WTC11 (cell line): Measurements from ENCODE around the gene UGT1A4. TPM values are rescaled to one million over a fixed set of nuclear protein-coding genes. Genes with fewer than 3 reads are reported as not detected.

ENCODE experiments used
- ATAC-seq: fragments of 200-7000 bp; cut with Tn5 transposase; 2 replicates; pipeline ENCODE4 v1.10.0; 2021; ENCODE audit warnings: mild to moderate bottlenecking, moderate library complexity
- CTCF ChIA-PET: fragments of 300-600 bp; sonication (Branson Sonifier 250); formaldehyde crosslinking; loops from one replicate; lab custom pipeline; 2021; ENCODE audit warnings: antibody characterized with exemption; lab: Charles Lee
- POLR2A ChIA-PET: fragments of 350-600 bp; sonication (Branson Sonifier 250); formaldehyde crosslinking; loops from one replicate; lab custom pipeline; 2021; ENCODE audit warnings: antibody characterized with exemption; lab: Charles Lee
- DNase-seq: peaks from one replicate; pipeline ENCODE4 v3.0.0; 2021; ENCODE audit warnings: low spot score
- H3K27ac Mint-ChIP-seq: 2 replicates; pipeline ENCODE4 v1.8.0; 2021; ENCODE audit warnings: mixed read lengths
- H3K27me3 Mint-ChIP-seq: 2 replicates; pipeline ENCODE4 v1.8.0; 2021; ENCODE audit warnings: low read depth, mild to moderate bottlenecking, moderate library complexity, mixed read lengths
- H3K36me3 Mint-ChIP-seq: 2 replicates; pipeline ENCODE4 v1.8.0; 2021; ENCODE audit warnings: mixed read lengths
- H3K4me1 Mint-ChIP-seq: 2 replicates; pipeline ENCODE4 v1.8.0; 2022; ENCODE audit warnings: mixed read lengths
- H3K4me3 Mint-ChIP-seq: 2 replicates; pipeline ENCODE4 v1.8.0; 2021; ENCODE audit warnings: mild to moderate bottlenecking, moderate library complexity, mixed read lengths
- H3K9me3 Mint-ChIP-seq: 2 replicates; pipeline ENCODE4 v1.8.0; 2021; ENCODE audit warnings: mixed read lengths
- CREB1 ChIP-seq: sonication (generic); formaldehyde crosslinking; IDR thresholded peaks from 2 replicates; pipeline ENCODE4 v1.8.0; 2023; ENCODE audit warnings: mild to moderate bottlenecking, missing genetic modification reagents
- CREM ChIP-seq: sonication (generic); formaldehyde crosslinking; IDR thresholded peaks from 2 replicates; pipeline ENCODE4 v1.8.1; 2022; ENCODE audit warnings: mild to moderate bottlenecking, missing genetic modification reagents, moderate library complexity
- EMX1 ChIP-seq: fragments of 250-450 bp; sonication (Bioruptor Pico); IDR thresholded peaks from 2 replicates; pipeline ENCODE4 v1.8.0; 2021; ENCODE audit warnings: mild to moderate bottlenecking
- FOXK1 ChIP-seq: sonication (generic); formaldehyde crosslinking; IDR thresholded peaks from 2 replicates; pipeline ENCODE4 v1.8.0; 2022; ENCODE audit warnings: mild to moderate bottlenecking, moderate library complexity, missing genetic modification reagents
- HMGA2 ChIP-seq: fragments of 250-450 bp; sonication (Bioruptor Pico); IDR thresholded peaks from 2 replicates; pipeline ENCODE4 v1.4.0; 2021; ENCODE audit warnings: mild to moderate bottlenecking, moderate library complexity
- JUN ChIP-seq: sonication (generic); formaldehyde crosslinking; IDR thresholded peaks from 2 replicates; pipeline ENCODE4 v1.8.0; 2023; ENCODE audit warnings: mild to moderate bottlenecking, missing genetic modification reagents
- NFATC4 ChIP-seq: fragments of 250-450 bp; sonication (Bioruptor Pico); IDR thresholded peaks from 2 replicates; pipeline ENCODE4 v1.9.0; 2021; ENCODE audit warnings: mild to moderate bottlenecking
- NFE2L1 ChIP-seq: sonication (generic); formaldehyde crosslinking; IDR thresholded peaks from 2 replicates; pipeline ENCODE4 v1.8.1; 2023; ENCODE audit warnings: missing genetic modification reagents
- NR1H2 ChIP-seq: sonication (generic); formaldehyde crosslinking; IDR thresholded peaks from 2 replicates; pipeline ENCODE4 v1.9.0; 2021; ENCODE audit warnings: mild to moderate bottlenecking, moderate library complexity, missing genetic modification reagents
- RELA ChIP-seq: sonication (generic); formaldehyde crosslinking; IDR thresholded peaks from 2 replicates; pipeline ENCODE4 v1.8.1; 2022; ENCODE audit warnings: missing genetic modification reagents, mild to moderate bottlenecking, borderline replicate concordance
- SMAD4 ChIP-seq: sonication (generic); formaldehyde crosslinking; IDR thresholded peaks from 2 replicates; pipeline ENCODE4 v1.8.0; 2022; ENCODE audit warnings: mild to moderate bottlenecking, missing genetic modification reagents
- SP1 ChIP-seq: sonication (generic); formaldehyde crosslinking; conservative IDR thresholded peaks from 2 replicates; pipeline ENCODE4 v1.8.1; 2022; ENCODE audit warnings: missing genetic modification reagents
- ZBTB21 ChIP-seq: sonication (generic); formaldehyde crosslinking; IDR thresholded peaks from 2 replicates; pipeline ENCODE4 v1.8.1; 2023; ENCODE audit warnings: mild to moderate bottlenecking, missing genetic modification reagents, borderline replicate concordance
- ZNF121 ChIP-seq: sonication (generic); formaldehyde crosslinking; IDR thresholded peaks from 2 replicates; pipeline ENCODE4 v1.8.0; 2023; ENCODE audit warnings: missing genetic modification reagents
- ZNF219 ChIP-seq: sonication (generic); formaldehyde crosslinking; IDR thresholded peaks from 2 replicates; pipeline ENCODE4 v1.8.0; 2023; ENCODE audit warnings: missing genetic modification reagents, mild to moderate bottlenecking, borderline replicate concordance
- ZNF396 ChIP-seq: fragments of 250-450 bp; sonication (Bioruptor Pico); IDR thresholded peaks from 2 replicates; pipeline ENCODE4 v1.8.0; 2021; ENCODE audit warnings: mild to moderate bottlenecking, moderate library complexity, borderline replicate concordance
- ZNF423 ChIP-seq: fragments of 250-450 bp; sonication (Bioruptor Pico); IDR thresholded peaks from 2 replicates; pipeline ENCODE4 v2.1.2; 2022; ENCODE audit warnings: mild to moderate bottlenecking, moderate library complexity
- total RNA-seq: library from RNA; stranded (reverse); gene quantifications from 3 replicates; pipeline ENCODE4 v1.2.3, GENCODE V29; 2021
- TF ChIP-seq, protein P1 (sequence below): sonication (generic); formaldehyde crosslinking; IDR thresholded peaks from 2 replicates; pipeline ENCODE4 v1.8.1; 2023; ENCODE audit warnings: mild to moderate bottlenecking, missing genetic modification reagents
- TF ChIP-seq, protein P2 (sequence below): sonication (generic); formaldehyde crosslinking; IDR thresholded peaks from 2 replicates; pipeline ENCODE4 v1.8.1; 2023; ENCODE audit warnings: mild to moderate bottlenecking, missing genetic modification reagents, borderline replicate concordance
- TF ChIP-seq, protein P3 (sequence below): sonication (generic); formaldehyde crosslinking; IDR thresholded peaks from 2 replicates; pipeline ENCODE4 v1.8.1; 2022; ENCODE audit warnings: low read depth, missing genetic modification reagents, borderline replicate concordance
- TF ChIP-seq, protein P4 (sequence below): sonication (generic); formaldehyde crosslinking; IDR thresholded peaks from 2 replicates; pipeline ENCODE4 v1.8.1; 2023; ENCODE audit warnings: mild to moderate bottlenecking, moderate library complexity, missing genetic modification reagents

UGT1A4 gene
- total RNA-seq, 1 experiment from 2014 or later: 0.22 TPM

DNA sequence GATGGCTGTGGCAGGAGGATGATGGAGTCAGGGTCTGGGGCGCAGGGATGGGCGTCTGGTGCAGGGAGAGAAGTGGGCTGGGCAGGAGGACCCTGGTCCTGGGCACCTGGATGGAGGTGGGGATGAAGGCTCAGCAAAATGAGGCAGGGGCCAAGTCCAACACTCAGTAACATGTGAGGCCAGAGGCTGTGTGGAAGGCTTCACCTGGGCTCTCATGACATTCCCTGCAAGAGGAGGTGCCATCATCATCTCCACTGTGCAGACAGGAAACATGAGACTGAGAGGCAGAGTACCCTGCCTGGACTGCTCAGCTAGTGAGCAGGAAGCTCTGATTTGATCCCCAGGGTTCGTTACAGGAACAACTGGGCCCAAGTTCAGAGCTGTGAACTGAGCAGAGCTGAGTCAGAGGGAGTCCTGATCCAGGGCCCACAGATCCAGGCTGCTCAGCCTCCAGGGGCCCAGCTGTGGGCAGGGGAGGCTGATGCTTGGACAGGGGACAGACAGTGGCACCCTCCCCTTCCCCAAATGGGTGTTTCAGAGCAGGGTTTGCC is 98.9 kb downstream of the UGT1A4 start:
- ATAC-seq (no peak), DNase-seq (no peak)
- TF ChIP-seq CREB1 (CRISPR knock-in tag) (no peak), ZNF219 (CRISPR knock-in tag) (no peak), ZBTB21 (CRISPR knock-in tag) (no peak)
- POLR2A ChIA-PET: no interaction called here
- no peaks in the 10 kb centered on the region for H3K36me3 Mint-ChIP-seq
- H3K27ac Mint-ChIP-seq: no peak overlapping the region
- H3K9me3 Mint-ChIP-seq: peaks cover 7% of the 10 kb centered on the region; the same call in 1 of the 2 replicates
- H3K27me3 Mint-ChIP-seq: no peaks in the 10 kb centered on the region
- CTCF ChIA-PET: no interaction called here
- H3K4me1 Mint-ChIP-seq: no peaks in the 10 kb centered on the region
- no peak overlapping the region for H3K4me3 Mint-ChIP-seq

DNA sequence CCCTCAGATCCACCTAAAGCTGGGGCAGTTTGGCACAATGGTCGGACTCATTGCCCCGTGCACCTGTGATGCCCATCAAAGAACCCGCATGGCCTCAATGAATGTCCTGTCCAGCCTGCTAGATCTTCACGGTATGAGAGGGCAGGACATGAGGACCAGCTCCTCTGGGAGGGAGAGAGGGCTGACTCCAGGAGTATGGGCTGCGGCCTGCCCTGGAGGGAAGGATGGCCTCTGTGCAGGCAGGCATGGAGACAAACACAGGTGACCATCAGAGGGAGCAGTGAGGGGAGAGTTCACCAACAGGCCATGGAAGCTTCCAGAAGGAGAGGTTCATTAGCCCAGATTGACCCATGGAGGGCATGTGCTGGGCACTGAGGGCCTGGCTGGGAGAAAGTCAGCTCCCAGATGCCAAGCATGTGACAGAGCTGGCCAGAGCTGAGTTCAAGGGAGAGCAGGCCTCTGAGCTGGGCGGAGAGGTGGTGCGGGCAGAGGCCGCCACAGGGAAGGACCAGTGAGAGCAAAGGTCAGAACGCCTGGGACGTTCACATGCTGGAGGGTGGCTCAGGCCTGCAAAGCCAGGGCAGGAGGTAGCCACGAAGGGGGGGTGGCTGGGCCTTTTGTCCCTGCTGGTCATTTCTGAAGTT is 99.6 kb downstream of the UGT1A4 start:
- Mint-ChIP-seq H3K4me1 (no peaks in the 10 kb centered on the region), H3K9me3 (peaks cover 7% of the 10 kb centered on the region; the same call in 1 of the 2 replicates), H3K27me3 (no peaks in the 10 kb centered on the region), H3K4me3 (no peak overlapping the region), H3K27ac (no peak overlapping the region), H3K36me3 (no peaks in the 10 kb centered on the region)
- no peak for ATAC-seq
- ChIA-PET POLR2A (no interaction called here), CTCF (interaction anchor here (1.3 kb wide), 1 partner anchor 15 kb away, joined by 3 read pairs; no protein-coding TSS in a partner anchor)
- no peak for DNase-seq
- TF ChIP-seq EMX1: no peak

DNA sequence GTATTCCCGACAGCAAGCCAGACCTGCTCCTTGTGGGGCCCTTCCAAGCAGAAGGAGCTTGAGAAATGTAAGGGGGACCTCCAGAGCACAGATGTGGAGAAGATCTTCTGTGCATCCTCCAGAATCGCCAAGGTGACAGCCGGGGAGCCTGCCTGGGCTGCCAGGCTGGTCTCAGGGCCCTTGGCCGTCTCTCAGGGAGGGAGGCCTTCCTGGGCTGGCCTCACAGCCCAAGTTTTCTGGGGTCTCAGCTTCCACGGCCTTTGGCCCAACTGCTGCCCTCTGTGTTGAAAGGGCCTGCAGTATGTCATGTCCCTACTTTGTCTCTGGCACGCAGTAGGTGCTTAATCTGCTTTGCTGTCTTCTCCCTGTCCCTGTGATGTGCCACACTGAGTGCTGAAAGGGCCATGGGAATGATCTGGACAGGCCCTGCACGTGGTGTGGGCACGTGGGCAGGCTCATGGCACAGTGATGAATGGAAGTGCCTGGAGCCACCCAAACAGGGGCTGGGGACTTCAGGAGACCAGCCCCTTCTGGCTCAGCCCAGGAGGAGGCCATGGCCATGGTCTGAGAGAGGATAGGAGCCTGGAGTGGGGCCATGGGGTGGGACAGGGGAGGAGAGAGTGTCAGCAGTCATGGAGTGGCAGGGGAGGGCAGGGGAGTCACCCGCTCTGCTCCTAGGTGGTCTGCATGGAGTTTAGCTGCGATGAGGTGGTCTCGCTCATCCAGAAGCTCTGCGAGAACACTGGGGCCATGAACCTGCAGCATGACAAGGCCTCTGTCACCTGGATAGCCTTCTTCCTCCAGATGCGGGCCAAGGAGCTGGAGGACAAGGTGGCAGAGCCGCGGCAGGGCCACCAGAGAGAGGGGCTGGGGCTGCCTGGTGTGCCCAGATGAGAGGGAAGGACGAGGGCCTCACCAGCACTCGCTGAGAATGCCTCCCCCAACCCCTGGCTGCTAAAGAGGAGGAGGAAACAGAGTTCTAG is 100.4 kb downstream of the UGT1A4 start:
- POLR2A ChIA-PET: no interaction called here
- H3K27ac Mint-ChIP-seq: no peak overlapping the region
- peaks cover 2% of the 10 kb centered on the region; the same call in 1 of the 2 replicates for H3K9me3 Mint-ChIP-seq
- no peaks in the 10 kb centered on the region for H3K4me1 Mint-ChIP-seq
- CTCF ChIA-PET: interaction anchor here (1.3 kb wide), 1 partner anchor 14 kb away, joined by 3 read pairs; no protein-coding TSS in a partner anchor
- DNase-seq: no peak
- no peaks in the 10 kb centered on the region for H3K27me3 Mint-ChIP-seq
- H3K36me3 Mint-ChIP-seq: no peaks in the 10 kb centered on the region
- ATAC-seq: no peak
- H3K4me3 Mint-ChIP-seq: no peak overlapping the region
- TF ChIP-seq, protein P1, sequence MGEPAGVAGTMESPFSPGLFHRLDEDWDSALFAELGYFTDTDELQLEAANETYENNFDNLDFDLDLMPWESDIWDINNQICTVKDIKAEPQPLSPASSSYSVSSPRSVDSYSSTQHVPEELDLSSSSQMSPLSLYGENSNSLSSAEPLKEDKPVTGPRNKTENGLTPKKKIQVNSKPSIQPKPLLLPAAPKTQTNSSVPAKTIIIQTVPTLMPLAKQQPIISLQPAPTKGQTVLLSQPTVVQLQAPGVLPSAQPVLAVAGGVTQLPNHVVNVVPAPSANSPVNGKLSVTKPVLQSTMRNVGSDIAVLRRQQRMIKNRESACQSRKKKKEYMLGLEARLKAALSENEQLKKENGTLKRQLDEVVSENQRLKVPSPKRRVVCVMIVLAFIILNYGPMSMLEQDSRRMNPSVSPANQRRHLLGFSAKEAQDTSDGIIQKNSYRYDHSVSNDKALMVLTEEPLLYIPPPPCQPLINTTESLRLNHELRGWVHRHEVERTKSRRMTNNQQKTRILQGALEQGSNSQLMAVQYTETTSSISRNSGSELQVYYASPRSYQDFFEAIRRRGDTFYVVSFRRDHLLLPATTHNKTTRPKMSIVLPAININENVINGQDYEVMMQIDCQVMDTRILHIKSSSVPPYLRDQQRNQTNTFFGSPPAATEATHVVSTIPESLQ (CRISPR knock-in tag): no peak
- TF ChIP-seq, protein P2, sequence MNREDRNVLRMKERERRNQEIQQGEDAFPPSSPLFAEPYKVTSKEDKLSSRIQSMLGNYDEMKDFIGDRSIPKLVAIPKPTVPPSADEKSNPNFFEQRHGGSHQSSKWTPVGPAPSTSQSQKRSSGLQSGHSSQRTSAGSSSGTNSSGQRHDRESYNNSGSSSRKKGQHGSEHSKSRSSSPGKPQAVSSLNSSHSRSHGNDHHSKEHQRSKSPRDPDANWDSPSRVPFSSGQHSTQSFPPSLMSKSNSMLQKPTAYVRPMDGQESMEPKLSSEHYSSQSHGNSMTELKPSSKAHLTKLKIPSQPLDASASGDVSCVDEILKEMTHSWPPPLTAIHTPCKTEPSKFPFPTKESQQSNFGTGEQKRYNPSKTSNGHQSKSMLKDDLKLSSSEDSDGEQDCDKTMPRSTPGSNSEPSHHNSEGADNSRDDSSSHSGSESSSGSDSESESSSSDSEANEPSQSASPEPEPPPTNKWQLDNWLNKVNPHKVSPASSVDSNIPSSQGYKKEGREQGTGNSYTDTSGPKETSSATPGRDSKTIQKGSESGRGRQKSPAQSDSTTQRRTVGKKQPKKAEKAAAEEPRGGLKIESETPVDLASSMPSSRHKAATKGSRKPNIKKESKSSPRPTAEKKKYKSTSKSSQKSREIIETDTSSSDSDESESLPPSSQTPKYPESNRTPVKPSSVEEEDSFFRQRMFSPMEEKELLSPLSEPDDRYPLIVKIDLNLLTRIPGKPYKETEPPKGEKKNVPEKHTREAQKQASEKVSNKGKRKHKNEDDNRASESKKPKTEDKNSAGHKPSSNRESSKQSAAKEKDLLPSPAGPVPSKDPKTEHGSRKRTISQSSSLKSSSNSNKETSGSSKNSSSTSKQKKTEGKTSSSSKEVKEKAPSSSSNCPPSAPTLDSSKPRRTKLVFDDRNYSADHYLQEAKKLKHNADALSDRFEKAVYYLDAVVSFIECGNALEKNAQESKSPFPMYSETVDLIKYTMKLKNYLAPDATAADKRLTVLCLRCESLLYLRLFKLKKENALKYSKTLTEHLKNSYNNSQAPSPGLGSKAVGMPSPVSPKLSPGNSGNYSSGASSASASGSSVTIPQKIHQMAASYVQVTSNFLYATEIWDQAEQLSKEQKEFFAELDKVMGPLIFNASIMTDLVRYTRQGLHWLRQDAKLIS (CRISPR knock-in tag): no peak
- TF ChIP-seq JUN (CRISPR knock-in tag): no peak
- no peak for TF ChIP-seq SMAD4
- no peak for TF ChIP-seq ZNF219 (CRISPR knock-in tag)
- no peak for TF ChIP-seq NFE2L1 (CRISPR knock-in tag)
- no peak for TF ChIP-seq CREM (CRISPR knock-in tag)
- TF ChIP-seq HMGA2: no peak
- no peak for TF ChIP-seq ZNF423 (CRISPR knock-in tag)
- TF ChIP-seq RELA (CRISPR knock-in tag): no peak
- no peak for TF ChIP-seq FOXK1
- TF ChIP-seq, protein P3, sequence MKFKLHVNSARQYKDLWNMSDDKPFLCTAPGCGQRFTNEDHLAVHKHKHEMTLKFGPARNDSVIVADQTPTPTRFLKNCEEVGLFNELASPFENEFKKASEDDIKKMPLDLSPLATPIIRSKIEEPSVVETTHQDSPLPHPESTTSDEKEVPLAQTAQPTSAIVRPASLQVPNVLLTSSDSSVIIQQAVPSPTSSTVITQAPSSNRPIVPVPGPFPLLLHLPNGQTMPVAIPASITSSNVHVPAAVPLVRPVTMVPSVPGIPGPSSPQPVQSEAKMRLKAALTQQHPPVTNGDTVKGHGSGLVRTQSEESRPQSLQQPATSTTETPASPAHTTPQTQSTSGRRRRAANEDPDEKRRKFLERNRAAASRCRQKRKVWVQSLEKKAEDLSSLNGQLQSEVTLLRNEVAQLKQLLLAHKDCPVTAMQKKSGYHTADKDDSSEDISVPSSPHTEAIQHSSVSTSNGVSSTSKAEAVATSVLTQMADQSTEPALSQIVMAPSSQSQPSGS (CRISPR knock-in tag): no peak
- no peak for TF ChIP-seq SP1 (CRISPR knock-in tag)
- TF ChIP-seq, protein P4, sequence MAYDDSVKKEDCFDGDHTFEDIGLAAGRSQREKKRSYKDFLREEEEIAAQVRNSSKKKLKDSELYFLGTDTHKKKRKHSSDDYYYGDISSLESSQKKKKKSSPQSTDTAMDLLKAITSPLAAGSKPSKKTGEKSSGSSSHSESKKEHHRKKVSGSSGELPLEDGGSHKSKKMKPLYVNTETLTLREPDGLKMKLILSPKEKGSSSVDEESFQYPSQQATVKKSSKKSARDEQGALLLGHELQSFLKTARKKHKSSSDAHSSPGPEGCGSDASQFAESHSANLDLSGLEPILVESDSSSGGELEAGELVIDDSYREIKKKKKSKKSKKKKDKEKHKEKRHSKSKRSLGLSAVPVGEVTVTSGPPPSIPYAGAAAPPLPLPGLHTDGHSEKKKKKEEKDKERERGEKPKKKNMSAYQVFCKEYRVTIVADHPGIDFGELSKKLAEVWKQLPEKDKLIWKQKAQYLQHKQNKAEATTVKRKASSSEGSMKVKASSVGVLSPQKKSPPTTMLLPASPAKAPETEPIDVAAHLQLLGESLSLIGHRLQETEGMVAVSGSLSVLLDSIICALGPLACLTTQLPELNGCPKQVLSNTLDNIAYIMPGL (CRISPR knock-in tag): no peak
- TF ChIP-seq ZNF121 (CRISPR knock-in tag): no peak
- no peak for TF ChIP-seq ZNF396
- no peak for TF ChIP-seq NFATC4 (CRISPR knock-in tag)
- TF ChIP-seq NR1H2: no peak
